ENCODE measurements around the gene ETFA.
"Not testable (repeated sequence)": the region's sequence is repeated elsewhere in the genome, so short reads cannot be mapped to it uniquely, and the experiment has no call there.

The ETFA gene

DNA sequence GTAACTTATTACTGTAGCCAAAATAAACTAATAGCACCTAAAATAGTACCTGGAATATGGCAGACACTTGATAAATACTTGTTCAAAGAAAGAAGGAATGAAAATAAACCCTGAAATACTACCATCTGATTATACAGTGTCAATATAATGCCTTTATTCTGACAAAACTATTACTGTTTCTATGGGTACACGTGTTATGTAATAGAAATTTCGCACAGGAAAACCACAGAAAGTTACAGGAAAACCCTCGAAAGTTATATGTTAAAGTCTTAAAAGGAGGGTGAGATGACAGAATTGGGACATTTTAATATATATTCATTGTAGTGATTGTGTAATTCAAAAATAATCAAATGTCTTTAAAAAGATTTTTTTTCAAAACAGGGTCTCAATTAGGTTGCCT is 28.8 kb downstream of the ETFA start:
- no peak overlapping the region for H3K4me3 ChIP-seq (ENCODE audit: low read depth, low read length)

DNA sequence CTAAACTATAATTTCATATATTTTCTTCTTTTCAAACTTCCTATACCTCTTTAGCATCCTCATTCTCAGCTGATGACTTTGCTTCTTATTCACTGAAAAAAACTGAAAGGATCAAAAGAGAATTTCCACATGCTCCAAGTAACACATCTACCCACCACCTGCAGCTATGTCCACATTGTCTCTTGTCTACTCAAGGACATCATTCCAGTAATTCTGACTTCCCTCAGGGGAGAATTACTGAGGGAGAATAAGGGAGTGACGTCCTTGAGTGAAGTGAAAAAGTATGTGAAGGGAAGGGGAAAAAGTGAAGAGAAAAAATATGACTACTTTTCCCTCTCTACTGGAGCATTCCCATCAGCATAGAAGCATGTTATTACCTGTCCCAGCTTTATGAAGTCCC is 32.6 kb downstream of the ETFA start:
- no peak overlapping the region for H3K4me3 ChIP-seq (ENCODE audit: low read depth, low read length)

DNA sequence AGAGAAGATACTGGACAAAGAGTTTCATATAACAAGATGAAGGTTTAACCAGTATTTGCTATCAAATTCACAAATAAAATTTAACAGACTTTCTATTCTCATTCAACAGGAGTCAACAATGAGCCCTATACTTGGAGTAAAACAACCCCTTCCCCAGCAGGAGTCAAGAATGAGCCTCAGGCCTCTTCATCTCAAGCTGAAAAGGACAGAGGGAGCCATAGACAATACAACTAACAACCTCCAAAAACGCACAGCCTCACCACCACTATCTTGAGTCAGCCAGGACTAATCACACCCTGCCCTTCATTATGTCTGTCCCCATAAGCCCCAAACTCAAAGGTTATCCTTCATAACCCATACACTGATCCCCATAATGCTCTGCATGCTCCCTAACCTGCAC is 36.4 kb downstream of the ETFA start:
- H3K4me3 ChIP-seq (ENCODE audit: low read depth, low read length) = no peak overlapping the region

DNA sequence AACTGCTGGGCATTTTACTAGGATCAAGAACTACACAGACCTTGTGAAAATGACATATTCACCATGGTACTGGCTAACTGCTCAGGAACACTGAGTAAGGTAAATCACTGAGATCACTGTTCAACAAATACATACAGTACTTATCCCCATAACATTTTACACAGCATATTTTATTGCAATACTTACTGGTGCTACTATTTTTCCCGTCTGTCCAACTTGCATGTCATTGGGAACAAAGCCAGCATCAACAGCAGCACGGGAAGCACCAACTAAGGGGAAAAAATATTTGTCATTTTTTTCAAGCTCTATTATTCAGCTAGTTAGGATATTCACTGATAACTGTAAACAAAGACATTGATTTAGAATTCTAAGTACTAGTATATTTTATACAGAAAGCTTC is 37.0 kb downstream of the ETFA start:
- H3K4me3 ChIP-seq (ENCODE audit: low read depth, low read length) = no peak overlapping the region

DNA sequence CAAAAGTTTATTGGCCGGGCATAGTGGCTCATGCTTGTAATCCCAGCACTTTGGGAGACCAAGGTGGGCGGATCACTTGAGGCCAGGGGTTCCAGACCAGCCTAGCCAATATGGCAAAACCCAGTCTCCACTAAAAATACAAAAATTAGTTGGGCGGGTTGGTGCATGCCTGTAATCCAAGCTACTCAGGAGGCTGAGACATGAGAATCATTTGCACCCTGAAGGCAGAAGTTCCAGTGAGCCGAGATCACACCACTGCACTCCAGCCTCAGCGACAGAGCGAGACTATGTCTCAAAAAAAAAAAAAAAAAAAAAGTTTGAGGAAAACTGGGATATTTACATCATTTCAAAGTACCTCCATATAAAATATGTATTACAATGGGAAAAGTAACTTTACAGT is 40.4 kb downstream of the ETFA start:
- H3K4me3 ChIP-seq (ENCODE audit: low read depth, low read length) = no peak overlapping the region

DNA sequence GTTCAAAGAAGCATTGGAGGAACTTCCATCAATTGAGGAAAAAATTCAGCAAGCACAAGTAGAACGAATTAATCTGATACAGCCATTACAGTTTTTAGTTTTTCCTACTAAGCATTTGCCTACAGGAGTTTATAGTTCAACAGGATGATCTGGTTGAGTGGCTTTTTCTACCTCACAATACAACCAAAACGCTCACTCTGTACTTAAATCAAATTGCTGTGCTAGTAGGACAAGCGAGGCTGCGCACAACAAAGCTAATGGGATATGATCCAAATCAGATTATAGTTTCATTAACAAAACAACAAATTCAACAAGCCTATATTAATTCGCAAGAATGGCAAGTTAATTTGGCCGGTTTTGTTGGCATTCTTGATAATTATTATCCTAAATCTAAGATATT is 44.2 kb downstream of the ETFA start:
- no peak overlapping the region for H3K4me3 ChIP-seq (ENCODE audit: low read depth, low read length)

DNA sequence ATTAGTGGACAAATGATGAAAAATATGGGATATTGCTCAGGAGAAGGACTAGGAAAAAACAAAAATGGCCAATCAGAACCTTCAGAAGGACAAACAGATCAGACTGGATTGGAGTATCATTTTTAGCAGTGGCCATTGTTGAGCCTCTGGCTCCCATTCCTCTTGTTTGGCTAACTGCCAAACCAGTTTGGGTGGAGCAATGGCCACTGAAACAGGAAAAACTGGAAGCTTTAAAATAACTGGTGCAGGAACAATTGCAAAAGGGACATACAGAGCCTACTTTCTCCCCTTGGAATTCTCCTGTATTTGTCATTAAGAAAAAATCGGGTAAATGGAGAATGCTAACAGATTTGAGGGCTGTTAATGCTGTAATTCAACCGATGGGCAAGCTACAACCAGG is 45.5 kb downstream of the ETFA start:
- not testable (repeated sequence) for H3K4me3 ChIP-seq (ENCODE audit: low read depth, low read length)

DNA sequence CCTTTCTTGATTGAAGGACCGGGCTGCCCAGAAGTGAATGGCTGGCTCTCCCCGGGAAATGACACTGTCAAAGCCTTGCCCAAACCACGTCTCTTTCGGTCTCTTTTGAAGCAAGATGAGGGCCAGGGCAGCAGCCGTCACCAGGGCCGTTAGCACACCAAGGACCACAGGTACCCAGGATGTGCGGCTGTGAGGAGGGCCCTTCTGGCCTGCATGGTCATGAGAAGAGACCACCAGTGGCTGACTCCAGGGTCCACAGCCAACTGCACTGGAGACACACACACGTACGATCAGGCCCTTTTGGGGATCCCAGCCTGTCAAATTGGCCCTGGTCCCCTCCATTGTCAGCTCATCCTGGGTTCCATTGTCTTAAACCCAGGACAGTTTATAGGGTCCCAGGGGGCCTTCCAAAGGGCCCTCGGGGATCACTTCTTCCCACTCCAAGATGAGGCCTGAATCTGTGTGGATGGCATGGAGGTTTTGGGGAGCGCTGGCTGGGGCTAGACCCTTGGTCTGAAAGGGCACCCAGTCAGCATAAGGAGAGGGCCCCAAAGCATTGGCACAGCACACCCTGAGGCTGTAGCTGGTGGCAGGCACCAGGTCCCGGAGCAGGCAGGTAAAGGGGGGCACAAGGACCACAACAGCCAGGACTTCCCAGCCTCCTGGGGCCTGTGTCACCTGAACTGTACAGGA is 50.9 kb downstream of the ETFA start:
- no peak overlapping the region for H3K4me3 ChIP-seq (ENCODE audit: low read depth, low read length)

DNA sequence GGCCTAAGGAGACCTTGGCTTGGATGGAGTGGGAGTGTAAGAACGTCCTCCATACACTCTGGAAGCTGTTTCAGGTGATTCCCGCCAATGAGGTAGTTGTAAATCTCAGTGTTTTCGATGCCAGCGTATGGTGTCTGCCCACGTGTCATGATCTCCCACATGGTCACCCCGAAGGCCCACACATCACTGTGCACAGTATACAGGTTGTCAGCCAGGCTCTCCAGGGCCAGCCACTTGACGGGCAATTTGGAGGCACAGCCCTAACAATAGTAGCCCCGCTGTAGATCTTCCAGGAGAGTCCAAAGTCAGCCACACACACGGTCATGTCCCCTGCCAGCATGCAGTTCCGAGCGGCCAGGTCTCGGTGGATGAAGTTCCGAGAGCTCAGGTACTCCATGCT is 51.9 kb downstream of the ETFA start:
- no peak overlapping the region for H3K4me3 ChIP-seq (ENCODE audit: low read depth, low read length)

DNA sequence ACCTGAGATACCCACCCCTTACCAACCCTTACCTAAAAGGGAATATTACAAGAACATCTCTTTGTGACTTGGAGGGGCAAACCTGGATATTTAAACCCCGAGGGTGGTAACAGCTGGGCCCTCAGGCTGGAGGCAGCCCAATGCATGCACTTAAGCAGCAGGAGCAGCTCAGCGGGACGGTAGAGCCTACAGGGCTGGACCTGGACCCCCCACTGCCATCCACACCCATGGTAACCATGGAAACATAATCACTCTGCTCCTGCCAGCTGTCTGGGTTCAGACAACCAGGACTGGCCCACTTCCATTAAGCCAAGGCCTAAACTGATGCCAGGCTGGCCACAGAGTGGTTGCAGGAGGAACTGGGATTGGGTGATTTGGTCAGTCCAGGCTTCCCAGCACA is 52.8 kb downstream of the ETFA start:
- no peak overlapping the region for H3K4me3 ChIP-seq (ENCODE audit: low read depth, low read length)

DNA sequence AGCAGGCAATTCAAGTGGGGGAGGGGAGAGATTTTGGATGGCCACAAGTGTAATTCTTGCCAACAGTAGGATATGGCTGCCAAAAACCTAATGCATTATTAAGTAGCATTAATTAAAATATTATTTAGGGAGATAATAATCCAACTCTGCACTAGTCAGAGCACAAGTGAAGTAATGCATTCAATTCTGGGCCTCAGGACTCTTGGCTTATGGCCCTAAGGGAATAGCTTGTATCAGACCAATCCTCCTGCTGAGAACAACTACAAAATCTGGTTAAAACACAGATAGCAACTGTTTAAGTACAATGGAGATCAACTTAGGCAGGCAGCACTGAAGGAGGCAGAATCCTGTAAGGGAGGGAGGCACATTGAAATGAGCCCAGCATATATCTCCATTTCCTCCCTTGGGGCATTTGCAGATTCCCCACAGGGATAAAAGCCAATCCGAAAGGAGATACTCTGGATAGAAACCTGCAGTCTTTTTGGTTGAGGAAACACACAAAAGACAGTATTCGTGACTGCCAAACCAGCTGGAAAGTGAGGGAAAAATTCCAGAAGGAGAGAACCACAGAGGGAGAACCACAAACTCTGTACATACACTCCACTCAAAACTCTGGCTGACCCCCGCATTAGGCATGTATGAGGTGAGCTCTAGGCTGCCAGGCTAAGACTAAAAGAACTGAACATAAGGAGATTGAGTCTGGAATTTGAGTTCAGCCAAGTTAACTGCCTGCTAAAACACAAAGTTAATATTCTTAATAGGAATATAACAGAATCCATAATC is 57.4 kb downstream of the ETFA start:
- H3K4me3 ChIP-seq (ENCODE audit: low read depth, low read length) = no peak overlapping the region

DNA sequence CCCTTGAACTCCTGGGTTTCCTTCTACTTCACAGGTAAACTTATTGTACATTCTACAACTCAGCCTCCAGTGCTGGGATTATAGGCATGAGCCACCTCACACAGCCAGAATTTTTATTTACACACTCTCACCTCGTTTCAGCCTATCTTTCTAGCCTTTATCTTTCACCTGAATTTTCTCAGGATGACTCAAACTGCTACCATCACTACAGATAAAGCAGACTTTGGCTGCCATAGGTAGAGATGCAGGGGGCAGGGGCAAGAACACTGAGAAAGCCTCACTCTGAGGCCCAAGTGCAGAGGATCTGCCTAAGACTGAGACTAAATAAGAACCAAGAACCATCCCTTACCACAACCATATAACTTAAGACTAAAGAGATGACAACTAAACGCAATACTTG is 59.0 kb downstream of the ETFA start:
- no peak overlapping the region for H3K4me3 ChIP-seq (ENCODE audit: low read depth, low read length)

DNA sequence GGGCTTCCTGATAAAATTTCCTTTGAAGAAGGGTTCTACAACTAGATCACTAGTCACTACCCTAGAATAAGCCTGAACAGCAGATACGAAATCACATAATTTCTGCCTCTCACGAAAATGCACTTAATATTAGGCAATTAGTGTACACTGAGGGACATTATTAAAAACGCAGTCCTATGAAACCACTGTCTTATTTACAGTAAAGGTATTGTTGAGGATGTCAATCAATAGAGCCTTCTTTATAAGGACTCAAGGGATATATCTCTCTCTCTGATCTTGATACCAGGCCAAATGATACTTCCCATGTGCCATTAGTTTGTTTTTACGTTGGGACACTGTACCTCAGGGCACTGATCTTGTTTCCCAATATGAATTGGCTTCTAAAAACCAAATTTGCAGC is 59.6 kb downstream of the ETFA start:
- no peak overlapping the region for H3K4me3 ChIP-seq (ENCODE audit: low read depth, low read length)

DNA sequence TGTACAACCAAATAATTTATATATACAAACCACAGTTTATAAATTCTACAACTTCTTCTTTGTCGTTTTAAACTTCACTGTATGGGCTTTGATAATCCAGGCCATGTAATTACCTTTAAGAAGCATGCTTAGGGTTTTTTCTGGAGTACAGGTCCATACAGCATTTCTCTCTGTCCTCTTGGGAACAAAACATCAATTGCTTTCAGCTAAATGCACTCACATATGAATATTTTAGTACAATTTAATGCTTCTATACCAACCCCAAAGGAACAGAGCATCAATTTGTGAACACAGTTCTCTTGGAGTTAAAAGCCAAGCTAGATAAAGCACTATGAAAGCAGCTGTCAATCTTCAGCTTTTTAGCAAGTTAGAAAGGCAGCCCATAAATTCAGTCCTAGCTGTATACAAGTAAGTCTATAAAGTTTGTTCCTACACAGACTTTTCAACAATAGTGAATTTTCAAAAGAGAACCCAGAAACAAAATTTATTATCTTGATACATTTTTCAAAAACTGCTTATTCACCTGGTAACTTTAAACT is 66.1 kb downstream of the ETFA start:
- H3K4me3 ChIP-seq (ENCODE audit: low read depth, low read length) = no peak overlapping the region

DNA sequence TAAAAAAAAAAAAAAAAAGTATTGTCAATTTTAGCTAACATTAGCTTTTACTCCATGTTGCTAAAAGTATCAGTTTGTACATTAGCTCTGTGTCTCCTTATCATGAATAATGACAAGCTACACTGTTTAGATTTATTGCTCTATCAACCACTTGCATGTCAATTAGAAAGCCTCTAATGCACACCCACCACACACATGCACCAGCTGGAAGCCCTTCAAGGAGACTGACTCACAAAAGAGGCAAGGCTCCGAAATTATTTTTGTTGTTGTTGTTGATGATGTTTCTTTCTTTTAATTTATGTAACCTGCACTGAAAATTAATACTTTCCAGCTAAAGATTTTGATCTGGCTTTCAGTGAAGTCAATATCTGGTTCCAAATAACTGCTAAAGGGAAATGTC is 71.5 kb downstream of the ETFA start:
- no peak overlapping the region for H3K4me3 ChIP-seq (ENCODE audit: low read depth, low read length)

DNA sequence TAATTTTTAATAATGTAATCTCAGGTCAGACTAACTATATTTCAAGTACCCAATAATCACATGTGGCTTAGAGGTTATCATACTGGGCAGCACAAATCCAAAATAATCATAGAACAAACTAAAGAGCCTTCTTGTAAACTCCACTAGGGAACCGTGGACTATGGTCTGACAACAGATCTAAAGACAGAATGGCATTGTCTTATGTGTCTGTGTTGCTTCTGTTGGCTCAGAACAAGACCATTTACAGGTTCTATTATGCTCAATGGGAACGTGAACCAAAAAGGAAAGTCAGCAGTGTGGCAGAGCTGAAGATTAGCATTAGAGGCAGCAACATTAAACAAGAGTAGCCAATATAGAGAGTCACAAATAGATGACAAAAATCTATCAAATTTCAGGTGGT is 74.9 kb downstream of the ETFA start:
- H3K4me3 ChIP-seq (ENCODE audit: low read depth, low read length) = no peak overlapping the region

DNA sequence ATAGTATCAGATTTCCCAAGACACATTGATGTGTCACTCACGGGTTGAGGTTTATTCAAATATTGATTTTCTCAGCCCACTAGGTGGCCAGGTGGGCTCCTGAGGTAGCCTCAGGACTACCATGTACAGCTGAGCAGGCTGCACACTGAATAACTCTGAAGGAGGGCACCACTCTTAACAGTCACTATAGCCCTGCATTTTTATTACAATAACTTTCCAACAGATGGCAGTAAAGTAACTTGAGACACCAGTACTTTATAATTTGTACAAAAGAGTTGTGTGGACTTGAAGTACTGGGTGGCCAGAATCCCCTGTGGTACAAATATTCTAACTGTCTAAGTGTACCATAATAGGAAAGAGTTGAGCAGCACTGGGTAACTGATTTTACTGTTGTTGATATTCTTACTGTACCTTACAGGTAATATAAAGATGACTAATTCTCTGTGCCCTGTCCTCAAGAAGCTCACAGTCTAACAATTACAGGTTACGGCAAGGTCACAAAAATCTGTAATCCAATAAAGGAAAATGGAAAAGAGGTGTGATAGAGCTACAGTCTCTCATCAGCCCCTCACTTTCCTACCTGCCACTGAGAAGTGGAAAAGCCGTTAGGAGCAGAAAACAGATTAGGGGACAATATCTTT is 76.0 kb downstream of the ETFA start:
- no peak overlapping the region for H3K4me3 ChIP-seq (ENCODE audit: low read depth, low read length)

DNA sequence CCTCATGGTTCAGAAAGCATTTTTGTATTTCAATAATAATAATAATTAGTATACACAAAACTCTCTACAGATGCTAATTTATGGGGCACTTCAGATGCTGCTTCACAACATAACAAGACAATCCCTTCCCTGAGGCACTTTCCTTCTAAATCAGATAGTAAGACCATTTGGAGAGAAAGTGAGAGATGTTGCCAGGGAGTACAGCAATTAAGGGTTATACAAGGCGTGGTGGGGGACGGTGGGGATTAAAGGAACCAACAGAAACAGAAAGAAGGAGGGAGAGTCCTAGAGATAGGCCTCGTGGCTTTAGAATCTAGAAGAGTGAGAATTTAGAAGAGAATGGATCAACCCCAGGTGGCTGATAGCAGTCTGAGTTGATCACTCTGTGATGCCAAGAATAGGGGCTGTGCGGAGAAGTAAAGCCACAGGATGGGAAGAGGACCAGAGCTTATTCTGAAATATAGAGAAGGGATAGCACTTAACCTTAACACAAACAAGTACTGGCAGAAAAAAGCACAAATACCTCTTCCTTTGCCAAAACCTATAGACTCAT is 76.9 kb downstream of the ETFA start:
- H3K4me3 ChIP-seq (ENCODE audit: low read depth, low read length) = no peak overlapping the region

DNA sequence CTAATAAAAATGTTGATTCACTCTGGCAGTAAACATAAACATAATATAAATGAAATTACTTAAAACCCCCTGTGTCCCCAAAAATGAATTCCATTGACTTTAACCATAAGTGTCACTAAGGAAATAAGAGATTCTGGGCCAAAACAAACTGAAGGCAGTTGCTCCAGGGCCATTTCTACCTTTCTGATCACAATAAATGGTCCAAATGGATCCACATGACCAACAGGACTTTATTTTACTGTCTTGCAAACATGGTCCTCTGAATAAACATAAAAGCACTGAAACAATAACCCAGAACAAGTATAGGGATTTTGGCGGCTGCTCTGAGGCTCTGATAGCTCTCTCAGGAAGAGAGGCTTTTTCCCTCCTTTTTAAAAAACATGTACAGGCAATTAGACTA is 77.3 kb downstream of the ETFA start:
- H3K4me3 ChIP-seq (ENCODE audit: low read depth, low read length) = no peak overlapping the region

DNA sequence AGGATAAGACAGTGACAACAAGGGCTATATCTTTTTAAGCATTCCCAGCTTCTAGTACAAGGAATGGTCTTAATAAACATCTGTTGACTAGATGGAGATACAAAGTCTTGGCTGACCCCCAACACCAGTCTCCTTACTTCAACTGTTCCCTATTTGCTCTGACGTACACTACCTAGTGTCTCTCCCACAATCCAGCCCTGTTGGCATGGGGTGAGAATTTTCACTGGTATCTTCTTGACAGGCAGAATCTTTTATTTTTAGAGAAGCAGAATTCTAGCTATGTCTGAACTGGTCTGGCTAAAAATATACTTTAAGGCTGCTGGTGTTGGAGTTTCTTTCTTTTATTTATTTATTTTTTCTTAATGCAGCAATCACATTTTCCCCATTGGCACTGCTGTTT is 82.0 kb downstream of the ETFA start:
- H3K4me3 ChIP-seq (ENCODE audit: low read depth, low read length) = no peak overlapping the region

DNA sequence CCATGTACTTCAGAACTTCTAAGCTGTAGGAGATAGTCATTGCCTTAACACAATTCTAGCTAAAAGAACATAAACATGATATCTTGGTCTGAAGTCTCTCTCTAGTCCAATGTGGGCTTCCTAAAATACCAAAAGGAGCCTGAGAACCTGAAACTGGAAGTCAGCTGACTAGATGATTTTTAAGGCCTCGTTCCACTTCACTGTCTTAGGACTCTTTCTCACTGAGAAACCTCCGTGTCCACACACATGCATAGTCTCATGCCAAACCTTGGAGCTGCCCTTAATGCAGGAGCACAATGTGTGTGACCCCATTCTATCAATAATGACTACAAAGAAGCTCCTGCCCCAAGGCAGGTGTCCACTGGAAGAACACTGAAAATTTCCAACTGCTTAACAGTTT is 87.7 kb downstream of the ETFA start:
- no peak overlapping the region for H3K4me3 ChIP-seq (ENCODE audit: low read depth, low read length)

DNA sequence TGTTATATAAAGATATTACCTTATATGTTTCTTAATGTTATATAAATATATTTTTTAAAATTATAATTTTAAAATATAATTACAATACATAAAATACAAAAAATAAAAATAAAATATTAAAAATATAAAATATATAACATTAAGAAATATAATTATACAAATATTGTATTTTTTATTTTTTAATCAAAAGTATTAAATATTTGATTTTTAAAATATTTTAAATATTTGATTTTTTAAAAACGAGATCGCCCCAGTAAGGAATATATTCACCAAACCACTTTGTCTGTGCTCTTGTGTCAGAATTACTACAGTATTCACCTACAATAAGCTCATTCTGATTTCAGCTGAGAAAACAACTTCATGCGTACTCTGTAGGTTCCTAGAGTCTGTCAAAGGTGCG is 89.1 kb downstream of the ETFA start:
- H3K4me3 ChIP-seq (ENCODE audit: low read depth, low read length) = no peak overlapping the region
